AG08396 (cell line): Measurements from ENCODE around the gene LGI1.

Experiments used
- DNase-seq: peaks from one replicate; pipeline ENCODE4 v3.0.0; 2012; ENCODE audit warnings: low spot score, mixed read lengths

Gene LGI1

DNA sequence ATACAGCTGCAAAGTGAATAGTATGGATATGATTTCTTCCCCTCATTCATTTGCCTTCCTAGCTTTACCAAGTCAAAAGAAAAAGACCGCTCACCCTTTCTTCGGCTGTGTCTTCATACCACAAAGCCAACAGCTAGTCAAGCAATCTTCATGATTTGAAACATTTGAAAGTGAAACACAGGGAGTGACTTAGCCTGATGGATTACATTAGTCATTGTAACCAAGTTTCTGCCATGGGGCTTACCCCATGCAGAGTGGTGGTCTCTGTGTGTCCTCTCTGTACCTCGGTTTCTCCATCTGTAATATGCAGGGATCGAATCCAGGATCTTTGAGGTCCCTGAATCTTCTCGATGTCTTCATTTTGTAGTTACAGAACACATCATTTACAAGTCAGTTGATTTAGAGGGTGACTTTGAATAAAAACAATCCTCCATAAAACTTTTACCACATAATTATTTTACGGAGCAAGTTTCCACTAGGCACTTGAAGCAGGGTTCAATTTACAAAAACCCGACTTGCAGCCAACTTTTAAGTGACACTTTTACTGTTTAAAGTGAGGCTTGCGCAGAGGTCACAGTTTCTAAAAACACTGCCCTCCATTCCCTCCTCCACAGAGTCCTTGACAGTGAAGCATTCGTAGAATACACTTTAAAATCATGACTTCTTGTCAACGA lies 2.2 kb upstream of the LGI1 start:
- DNase-seq, result no peak

GRCh38 chr10:93756118-93756517 lies 1.6 kb upstream of the LGI1 start:
- DNase-seq, result no peak

- DNase-seq, result no peak
Measured at GRCh38 chr10:93757136-93757535, 600 bp upstream of the LGI1 start.

DNA sequence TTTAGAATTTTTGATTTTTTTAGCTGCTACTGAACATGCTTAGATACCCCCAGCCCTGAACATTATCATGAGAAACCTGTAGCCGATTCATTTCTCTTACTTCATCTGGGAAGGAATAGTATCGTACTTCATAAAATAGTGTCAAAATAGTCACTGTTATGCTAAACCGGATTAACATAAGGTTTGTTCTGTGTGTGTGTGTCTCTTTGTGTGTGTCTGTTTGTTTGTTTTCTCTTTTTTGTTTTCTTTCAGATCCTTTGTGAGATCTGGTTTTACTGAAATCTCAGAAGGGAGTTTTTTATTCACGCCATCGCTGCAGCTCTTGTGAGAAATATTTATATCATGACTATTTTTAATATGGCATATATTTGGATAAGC lies 761 bp downstream of the LGI1 start:
- no peak for DNase-seq

- DNase-seq, result no peak
Measured at GRCh38 chr10:93758891-93759410, 1.2 kb downstream of the LGI1 start.

GRCh38 chr10:93760490-93760889 lies 2.8 kb downstream of the LGI1 start:
- DNase-seq, result no peak

DNA sequence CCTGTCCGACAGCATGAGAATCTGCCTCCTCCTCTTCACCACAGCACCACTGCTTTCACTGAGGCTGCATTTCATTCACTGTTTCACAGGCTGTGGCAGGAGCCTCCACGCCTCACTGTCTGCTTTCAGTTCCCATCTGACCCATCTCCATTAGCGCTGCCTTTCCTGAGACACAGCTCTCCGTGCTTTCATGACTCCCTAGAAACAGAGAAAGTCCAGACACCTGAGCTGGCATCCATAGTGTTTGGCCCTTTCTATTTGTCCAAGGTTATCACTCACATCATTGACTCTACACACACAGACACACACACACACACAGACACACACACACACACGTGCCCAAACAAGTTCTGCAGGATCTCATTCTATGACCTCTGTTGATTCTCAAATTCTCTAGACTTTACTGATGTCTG lies 5.2 kb downstream of the LGI1 start:
- no peak for DNase-seq

DNA sequence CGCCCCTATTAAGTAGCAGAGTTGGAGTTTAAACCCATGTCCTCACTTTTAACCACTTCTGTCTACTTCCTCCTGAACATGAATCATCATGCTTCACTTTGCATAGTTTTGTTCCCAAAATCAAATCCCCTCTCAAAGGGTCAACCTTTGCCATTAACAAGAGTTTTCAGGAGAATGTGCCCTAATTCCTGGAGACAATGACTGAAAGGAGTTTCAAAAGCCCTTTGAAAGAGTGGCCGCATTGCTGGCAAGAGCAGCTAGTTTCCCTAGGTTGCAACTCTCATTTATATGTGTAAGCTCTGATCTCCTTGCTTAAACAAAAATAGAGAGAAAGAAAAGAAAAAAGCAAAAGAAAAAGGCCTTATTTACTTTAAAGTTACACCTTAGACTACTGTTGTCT lies 9.2 kb downstream of the LGI1 start:
- DNase-seq, result no peak

GRCh38 chr10:93767724-93768399 lies 10.1 kb downstream of the LGI1 start:
- no peak for DNase-seq

- no peak for DNase-seq
Measured at GRCh38 chr10:93768892-93769291, 11.2 kb downstream of the LGI1 start.

GRCh38 chr10:93771354-93771753 lies 13.6 kb downstream of the LGI1 start:
- DNase-seq, result no peak

GRCh38 chr10:93773120-93773519 lies 15.4 kb downstream of the LGI1 start:
- no peak for DNase-seq

- DNase-seq, result no peak
Measured at GRCh38 chr10:93773705-93774104, 16.0 kb downstream of the LGI1 start.

GRCh38 chr10:93775356-93775755 lies 17.6 kb downstream of the LGI1 start:
- DNase-seq, result no peak

DNA sequence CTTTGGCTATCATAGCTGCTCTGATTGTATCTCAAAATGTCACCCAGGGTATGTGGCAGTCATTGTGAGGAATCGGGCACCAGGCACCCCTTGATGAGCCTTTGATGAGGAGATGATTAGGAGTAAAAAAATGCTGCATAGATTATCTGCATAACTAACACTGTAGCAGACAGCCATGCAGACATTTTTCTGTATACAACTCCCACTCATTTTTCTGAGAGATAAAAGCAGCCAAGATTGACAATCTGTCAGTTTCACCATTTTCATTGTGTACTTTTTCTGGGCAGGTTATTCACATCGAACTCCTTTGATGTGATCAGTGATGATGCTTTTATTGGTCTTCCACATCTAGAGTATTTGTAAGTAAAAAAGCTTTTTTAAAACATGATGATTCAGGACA lies 19.4 kb downstream of the LGI1 start:
- DNase-seq, result no peak

DNA sequence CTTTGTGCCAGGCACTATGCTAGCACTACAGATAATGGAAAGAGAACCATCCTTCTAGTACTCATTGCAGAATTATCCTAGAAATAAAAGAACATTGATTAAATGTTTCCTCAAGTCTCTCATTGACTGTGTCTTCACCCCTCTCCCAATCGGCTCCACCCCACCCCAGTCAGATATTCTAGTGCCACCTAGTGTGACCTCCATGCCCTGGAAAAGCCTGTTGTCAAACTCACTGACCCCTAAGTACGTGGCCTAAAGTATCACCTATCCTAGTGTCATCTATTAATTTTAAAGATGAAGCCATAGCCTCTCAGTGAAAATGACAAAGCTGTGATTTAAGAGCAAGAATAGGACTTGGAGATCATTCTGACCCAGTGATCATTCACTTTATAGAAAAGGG lies 26.3 kb downstream of the LGI1 start:
- DNase-seq, result no peak

DNA sequence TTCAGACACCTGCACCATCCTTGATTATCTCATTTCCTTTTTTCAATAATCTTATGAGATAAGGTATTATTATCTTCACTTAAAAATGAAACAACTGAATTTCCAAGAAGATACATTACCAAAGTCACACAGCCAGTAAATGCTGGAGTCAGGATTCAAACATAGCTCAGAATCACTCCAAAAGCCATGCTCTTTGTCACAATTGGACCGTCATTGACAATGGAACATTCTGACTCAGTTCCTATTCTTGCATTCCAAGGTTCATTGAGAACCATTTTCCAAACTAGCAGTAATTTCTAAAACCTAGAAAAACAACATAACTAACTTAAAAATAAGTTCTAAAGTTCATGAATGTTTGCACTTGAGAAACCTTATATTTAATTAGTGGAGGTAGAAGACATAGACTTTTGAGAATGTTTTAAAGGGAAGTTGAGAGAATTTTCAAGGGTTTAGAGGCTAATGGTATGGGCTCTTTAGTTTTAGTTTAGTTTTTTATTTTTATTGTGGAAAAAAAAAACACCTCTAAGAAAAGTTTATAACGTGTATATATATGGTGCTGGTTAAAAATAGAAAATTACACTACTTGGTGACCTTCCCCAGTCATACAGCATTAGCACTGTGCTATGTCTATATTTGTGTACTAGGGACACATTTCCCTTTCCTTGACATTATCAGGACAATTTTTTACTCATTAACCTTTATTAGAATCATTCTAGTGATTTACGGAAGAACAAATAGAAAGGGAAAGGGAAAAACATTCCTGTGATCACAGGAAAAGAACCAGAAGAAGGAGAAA lies 30.9 kb downstream of the LGI1 start:
- DNase-seq, result no peak

DNA sequence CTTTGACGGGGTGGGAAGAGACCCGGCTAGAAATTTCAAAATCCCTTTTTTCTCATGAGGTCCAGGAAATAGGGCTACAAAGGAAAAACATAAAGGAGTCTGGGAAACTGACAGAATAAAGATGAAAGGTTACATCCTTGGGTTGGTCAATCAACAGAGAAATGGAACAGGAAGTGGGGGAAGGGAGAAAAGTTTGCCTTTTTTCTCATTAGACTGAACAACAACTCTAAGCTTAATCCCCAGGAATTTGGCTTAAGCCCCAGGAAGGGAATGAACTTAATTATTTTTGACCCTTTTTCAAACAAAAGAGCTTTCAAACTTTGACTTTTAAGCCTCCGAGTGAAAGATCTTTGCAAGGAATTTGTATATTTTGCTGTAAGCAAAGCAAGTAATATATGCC lies 32.7 kb downstream of the LGI1 start:
- no peak for DNase-seq

- DNase-seq, result no peak
Measured at GRCh38 chr10:93796167-93796566, 38.4 kb downstream of the LGI1 start.

DNA sequence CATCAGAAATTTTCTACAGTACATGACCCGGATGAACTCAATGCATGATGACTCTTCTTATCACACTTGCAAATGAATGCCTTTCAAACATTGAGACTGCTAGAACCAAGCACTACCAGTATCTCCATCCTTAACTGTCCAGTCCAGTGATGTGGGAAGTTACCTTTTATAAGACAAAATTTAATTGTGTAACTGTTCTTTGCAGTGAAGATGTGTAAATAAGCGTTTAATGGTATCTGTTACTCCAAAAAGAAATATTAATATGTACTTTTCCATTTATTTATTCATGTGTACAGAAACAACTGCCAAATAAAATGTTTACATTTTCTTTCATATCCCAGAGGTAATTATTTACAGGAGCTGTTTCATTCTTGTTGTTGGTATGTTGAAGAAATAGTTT lies 40.1 kb downstream of the LGI1 start:
- DNase-seq, result no peak

DNA sequence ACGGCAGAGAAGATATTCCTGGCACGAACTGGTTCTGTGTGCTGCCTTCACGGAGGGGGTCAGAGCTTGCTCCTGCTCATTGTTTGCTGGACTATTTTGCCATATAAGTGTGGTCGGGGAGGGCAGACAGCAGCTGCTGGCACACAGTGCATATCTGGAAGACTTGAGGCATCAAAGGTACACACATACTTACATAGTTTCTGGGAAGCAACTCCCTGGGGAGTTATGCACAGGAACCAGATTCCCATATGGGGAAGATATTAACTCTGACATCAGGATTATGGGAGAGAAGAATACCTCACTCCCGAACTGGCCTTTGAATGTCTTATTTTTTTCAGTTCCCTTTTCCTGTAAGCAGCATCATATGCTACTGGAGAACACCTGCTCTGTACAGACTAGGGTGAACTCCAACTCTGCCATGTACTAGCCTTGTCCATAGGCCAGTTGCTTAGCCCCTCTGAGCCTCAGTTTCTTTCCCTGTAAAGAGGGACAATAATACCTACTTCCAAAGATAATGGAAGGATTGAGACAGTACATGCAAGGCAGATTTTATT lies 41.5 kb downstream of the LGI1 start:
- DNase-seq, result no peak

DNA sequence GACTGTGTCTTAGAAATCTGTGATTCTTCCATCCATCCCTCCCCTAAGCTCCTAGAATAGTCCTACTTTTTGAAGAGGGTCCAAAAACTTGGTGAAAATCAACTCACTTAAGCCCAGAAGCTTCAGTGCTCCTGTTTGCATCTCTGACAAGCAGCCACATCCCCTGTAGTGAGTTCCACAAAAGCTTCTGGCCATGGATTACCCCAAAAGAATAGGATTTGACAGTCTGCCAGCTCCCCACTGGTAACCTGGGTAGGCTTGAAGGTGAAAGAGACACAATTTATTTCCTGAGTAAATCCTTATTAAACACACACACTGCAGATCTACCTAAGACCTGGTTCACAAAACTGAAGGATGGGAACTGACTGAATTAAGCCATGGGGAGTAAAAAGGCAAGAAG lies 46.5 kb downstream of the LGI1 start:
- no peak for DNase-seq

DNA sequence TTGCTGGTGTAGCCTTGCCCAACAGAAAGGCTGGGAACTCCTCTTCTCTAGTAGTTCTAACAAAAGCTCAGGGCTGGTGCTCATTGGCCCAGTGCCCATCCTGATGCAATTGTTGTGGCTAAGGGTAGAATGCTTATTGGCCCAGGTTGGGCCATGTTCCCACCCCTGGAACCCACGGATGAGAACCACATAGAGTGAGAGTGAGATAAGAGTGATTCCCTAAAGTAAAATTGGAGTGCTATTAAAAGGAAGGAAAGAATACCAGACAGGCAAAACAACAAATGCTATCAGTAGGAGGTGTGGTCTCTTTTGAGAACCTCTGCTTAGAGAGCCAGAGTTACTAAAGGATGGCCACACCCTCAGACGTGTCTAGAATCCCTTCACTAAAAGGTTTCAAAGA lies 49.2 kb downstream of the LGI1 start:
- DNase-seq, result no peak
